ENCODE results near the gene FAM124B.

Gene FAM124B

DNA sequence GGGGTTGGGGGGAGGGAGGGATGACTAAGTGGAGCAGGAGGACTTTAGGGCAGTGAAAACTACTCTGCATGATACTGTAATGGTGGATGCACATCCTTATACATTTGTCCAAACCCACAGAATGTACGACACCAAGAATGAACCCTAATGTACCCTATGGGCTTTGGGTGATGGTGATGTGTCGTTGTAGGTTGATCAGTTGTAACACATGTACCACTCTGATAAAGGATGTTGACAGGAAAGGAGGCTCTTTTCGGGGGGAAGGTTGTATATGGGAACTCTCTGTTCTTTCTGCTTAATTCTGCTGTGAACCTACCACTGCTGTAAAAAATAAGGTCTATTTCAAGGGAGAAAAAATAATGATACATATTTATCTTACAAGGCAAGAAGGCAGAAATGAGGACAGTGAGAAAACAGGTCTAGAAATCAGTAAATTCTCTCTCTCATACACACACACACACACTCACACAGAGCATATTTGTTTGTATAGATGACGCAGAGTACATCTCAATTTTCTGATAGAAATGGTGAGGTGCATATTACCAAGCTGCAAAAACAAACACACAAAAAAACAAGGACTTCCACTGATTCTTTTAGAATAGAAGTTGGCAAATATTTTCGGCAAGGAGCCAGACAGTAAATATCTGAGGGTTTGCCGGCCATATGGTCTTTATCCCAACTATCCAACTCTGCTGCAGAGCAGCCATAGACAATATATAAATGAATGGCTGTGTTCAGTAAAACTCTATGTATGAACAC, 20.2 kb downstream of the FAM124B start:
- H4K20me1 ChIP-seq (ENCODE audit: insufficient read depth, low read length, poor library complexity, severe bottlenecking): no peaks in the 10 kb centered on the region
- no peak overlapping the region for H3K4me3 ChIP-seq (ENCODE audit: low read length, poor library complexity, severe bottlenecking)
- H3K9ac ChIP-seq (ENCODE audit: low read depth, low read length, poor library complexity, severe bottlenecking): no peak overlapping the region
- H3K27me3 ChIP-seq (ENCODE audit: insufficient read depth, low read length, poor library complexity, severe bottlenecking): no peaks in the 10 kb centered on the region
- H3K9me3 ChIP-seq (ENCODE audit: insufficient read depth, low read depth, low read length): no peaks in the 10 kb centered on the region
- no peak overlapping the region for H3K4me2 ChIP-seq (ENCODE audit: low read depth, low read length, poor library complexity, severe bottlenecking)
- H2AFZ ChIP-seq (ENCODE audit: low read length): no peak overlapping the region
- H3F3A ChIP-seq (ENCODE audit: low read depth): no peaks in the 10 kb centered on the region
- peaks cover 3% of the 10 kb centered on the region for H3K4me1 ChIP-seq (ENCODE audit: insufficient read depth, low read length, poor library complexity, severe bottlenecking)
- H3K9me2 ChIP-seq (replicated peaks; ENCODE audit: low read depth, low read length): no peaks in the 10 kb centered on the region
- H3K36me3 ChIP-seq (ENCODE audit: insufficient read depth, low read length): peaks cover 30% of the 10 kb centered on the region
- H3K79me2 ChIP-seq (ENCODE audit: insufficient read depth, low read length): peaks cover 46% of the 10 kb centered on the region
- TF ChIP-seq, protein P1, sequence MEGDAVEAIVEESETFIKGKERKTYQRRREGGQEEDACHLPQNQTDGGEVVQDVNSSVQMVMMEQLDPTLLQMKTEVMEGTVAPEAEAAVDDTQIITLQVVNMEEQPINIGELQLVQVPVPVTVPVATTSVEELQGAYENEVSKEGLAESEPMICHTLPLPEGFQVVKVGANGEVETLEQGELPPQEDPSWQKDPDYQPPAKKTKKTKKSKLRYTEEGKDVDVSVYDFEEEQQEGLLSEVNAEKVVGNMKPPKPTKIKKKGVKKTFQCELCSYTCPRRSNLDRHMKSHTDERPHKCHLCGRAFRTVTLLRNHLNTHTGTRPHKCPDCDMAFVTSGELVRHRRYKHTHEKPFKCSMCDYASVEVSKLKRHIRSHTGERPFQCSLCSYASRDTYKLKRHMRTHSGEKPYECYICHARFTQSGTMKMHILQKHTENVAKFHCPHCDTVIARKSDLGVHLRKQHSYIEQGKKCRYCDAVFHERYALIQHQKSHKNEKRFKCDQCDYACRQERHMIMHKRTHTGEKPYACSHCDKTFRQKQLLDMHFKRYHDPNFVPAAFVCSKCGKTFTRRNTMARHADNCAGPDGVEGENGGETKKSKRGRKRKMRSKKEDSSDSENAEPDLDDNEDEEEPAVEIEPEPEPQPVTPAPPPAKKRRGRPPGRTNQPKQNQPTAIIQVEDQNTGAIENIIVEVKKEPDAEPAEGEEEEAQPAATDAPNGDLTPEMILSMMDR (conservative IDR thresholded peaks at IDR 0.05; ENCODE audit: low read length): no peak
- no peak for TF ChIP-seq EZH2phosphoT487 (IDR thresholded peaks at IDR 0.05; ENCODE audit: borderline replicate concordance)

DNA sequence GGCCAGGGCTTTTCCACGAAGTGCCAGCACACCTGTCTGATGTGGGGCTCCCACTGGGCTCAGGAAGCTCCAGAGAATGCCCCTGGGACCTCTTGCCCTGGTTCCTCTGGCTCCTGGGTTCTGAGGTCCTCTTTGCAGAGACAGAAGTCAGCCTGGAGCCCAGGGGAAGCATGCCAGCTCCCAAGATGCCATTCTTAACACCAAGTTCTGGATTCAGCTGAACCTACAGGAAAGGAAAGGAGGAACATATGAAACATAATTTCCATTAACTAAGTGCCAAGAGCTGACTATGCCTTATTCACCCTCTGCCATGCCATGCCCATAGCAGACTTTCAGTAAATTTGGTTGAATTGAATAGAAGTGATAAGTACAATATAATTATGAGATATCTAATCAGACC, 21.9 kb downstream of the FAM124B start:
- Histone ChIP-seq H4K20me1 (ENCODE audit: insufficient read depth, low read length, poor library complexity, severe bottlenecking) (no peaks in the 10 kb centered on the region), H3K9me3 (ENCODE audit: insufficient read depth, low read depth, low read length) (no peaks in the 10 kb centered on the region), H3K4me2 (ENCODE audit: low read depth, low read length, poor library complexity, severe bottlenecking) (no peak overlapping the region), H3K79me2 (ENCODE audit: insufficient read depth, low read length) (peaks cover 31% of the 10 kb centered on the region), H3F3A (ENCODE audit: low read depth) (no peaks in the 10 kb centered on the region), H3K9me2 (replicated peaks; ENCODE audit: low read depth, low read length) (no peaks in the 10 kb centered on the region), H3K27me3 (ENCODE audit: insufficient read depth, low read length, poor library complexity, severe bottlenecking) (no peaks in the 10 kb centered on the region), H3K4me1 (ENCODE audit: insufficient read depth, low read length, poor library complexity, severe bottlenecking) (no peaks in the 10 kb centered on the region), H3K36me3 (ENCODE audit: insufficient read depth, low read length) (peaks cover 30% of the 10 kb centered on the region), H2AFZ (ENCODE audit: low read length) (no peak overlapping the region), H3K9ac (ENCODE audit: low read depth, low read length, poor library complexity, severe bottlenecking) (no peak overlapping the region), H3K4me3 (ENCODE audit: low read length, poor library complexity, severe bottlenecking) (no peak overlapping the region)
- TF ChIP-seq, protein P1 (conservative IDR thresholded peaks at IDR 0.05; ENCODE audit: low read length): no peak
- TF ChIP-seq EZH2phosphoT487 (IDR thresholded peaks at IDR 0.05; ENCODE audit: borderline replicate concordance): no peak

DNA sequence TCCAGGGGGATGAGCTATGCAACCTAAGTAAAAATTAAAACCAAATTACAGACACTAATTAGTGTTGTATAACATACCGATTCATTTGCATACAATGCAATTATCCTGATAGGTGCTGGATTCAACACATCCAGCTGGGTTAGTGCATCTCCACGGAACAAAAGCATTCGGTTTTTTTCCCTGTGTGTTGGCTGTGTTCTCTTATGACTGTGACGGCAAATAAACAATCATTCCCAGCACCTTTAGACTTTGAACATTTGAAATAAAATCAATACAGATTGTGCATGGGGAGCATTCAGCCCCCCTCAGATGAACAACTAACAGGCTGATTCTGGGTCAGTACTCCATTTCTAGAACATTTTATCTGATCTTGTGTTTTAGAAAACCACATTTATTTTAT, 22.7 kb downstream of the FAM124B start:
- Histone ChIP-seq H4K20me1 (ENCODE audit: insufficient read depth, low read length, poor library complexity, severe bottlenecking) (no peaks in the 10 kb centered on the region), H3K9ac (ENCODE audit: low read depth, low read length, poor library complexity, severe bottlenecking) (no peak overlapping the region), H3K9me2 (replicated peaks; ENCODE audit: low read depth, low read length) (no peaks in the 10 kb centered on the region), H3F3A (ENCODE audit: low read depth) (no peaks in the 10 kb centered on the region), H3K79me2 (ENCODE audit: insufficient read depth, low read length) (peaks cover 24% of the 10 kb centered on the region), H3K4me2 (ENCODE audit: low read depth, low read length, poor library complexity, severe bottlenecking) (no peak overlapping the region), H2AFZ (ENCODE audit: low read length) (no peak overlapping the region), H3K4me1 (ENCODE audit: insufficient read depth, low read length, poor library complexity, severe bottlenecking) (no peaks in the 10 kb centered on the region), H3K4me3 (ENCODE audit: low read length, poor library complexity, severe bottlenecking) (no peak overlapping the region), H3K9me3 (ENCODE audit: insufficient read depth, low read depth, low read length) (no peaks in the 10 kb centered on the region), H3K36me3 (ENCODE audit: insufficient read depth, low read length) (peaks cover 30% of the 10 kb centered on the region), H3K27me3 (ENCODE audit: insufficient read depth, low read length, poor library complexity, severe bottlenecking) (no peaks in the 10 kb centered on the region)
- TF ChIP-seq EZH2phosphoT487 (IDR thresholded peaks at IDR 0.05; ENCODE audit: borderline replicate concordance): no peak
- TF ChIP-seq, protein P1 (conservative IDR thresholded peaks at IDR 0.05; ENCODE audit: low read length): no peak
